ENCODE measurements around the gene SDR9C7.
"Not testable (repeated sequence)": the region's sequence is repeated elsewhere in the genome, so short reads cannot be mapped to it uniquely, and the experiment has no call there.

The SDR9C7 gene

DNA sequence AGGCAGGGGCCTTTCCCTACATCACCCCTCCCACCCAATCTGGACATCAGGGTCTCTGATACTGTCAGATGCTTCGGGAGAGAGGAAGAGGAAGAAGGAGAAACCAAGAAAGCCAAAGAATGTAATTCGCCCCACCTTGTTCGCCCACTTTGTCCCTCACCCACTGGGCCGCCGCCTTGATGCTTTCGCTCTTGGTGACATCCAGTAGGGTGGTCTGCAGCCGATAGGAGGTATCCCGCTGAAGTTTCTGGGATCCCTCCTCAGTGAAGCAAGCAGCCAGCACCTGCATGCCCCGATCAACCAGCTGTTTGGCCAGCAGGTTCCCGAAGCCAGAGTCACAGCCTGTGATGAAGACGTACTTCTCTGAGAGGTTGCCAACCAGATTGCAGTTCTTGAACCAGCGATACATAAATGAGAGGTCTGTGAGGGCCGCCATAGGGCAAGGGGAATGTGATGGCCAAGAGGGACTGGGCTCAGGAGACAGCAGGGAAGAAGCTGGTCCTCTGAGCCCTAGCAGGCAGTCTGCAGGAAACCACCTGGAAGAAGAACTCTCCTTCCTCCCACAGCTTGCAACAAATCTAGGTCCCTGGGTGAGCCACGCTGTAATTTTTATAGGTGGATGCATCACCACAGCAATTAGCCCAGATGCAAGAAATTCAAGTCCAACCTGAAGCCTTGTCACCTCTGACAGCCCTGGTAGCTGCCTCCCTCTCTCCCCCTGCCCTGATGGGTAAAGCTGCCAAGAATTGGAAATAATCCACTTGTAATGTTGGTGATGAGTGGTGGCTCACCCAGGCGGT is at the start of gene SDR9C7:
SDR9C7 (minus strand) TSS at position 583 of the 800 bp plus-strand sequence; CDS start at position 436, 147 bp downstream.
- DNase-seq (ENCODE audit: low read depth in 2 of 2, low spot score in 1 of 2): no peak

DNA sequence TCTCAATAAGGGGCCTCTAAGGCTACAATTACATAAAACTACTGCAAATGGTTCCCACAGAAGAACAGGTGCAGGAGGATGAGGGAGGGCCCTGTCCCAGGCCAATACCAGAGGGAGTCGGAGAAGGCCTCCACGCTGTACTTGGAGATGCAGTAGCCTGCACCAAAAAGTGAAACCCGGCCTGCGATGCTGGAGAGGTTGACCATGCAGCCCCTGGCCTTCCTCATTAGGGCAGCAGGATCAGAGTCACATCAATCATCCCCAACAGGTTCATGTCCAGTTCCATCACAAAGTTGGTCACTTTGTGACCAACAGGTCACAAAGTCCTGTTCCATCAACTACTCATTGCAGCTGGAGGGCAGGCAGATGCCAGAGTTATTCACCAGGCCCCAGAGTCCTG is 49.2 kb upstream of the SDR9C7 start:
- no peak for DNase-seq (ENCODE audit: low read depth in 2 of 2, low spot score in 1 of 2)

DNA sequence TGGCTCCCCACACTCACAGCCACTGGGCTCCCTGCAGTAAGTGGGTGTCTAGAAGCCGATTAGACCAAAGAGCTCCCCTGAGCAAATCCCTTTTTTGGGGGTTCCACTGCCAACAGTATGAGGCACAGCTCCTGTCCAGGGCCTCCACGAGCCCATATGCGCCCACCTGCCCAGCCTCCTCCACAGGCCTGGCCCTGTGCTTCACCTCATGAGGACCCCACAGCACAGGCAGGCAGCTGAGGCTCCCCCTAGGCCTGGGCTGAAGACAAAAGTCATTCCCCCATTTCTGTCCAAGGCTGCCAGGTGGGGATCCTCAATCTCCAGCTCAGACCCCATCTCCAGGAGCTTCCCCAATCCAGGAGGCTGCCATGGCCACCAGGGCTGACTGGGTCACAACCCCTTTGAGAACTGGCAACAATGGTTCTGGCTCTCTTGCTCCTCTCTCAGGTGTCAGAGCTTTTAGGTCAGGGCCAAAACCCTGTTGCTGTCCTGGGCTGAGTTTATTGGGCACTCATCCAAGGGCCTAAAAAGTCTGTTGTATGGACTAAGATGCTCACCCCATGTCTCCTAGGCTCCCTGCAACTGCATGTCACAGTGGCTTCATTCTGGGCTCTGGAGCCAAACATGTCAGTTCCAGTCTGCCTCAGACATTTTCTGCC is 48.5 kb upstream of the SDR9C7 start:
- not testable (repeated sequence) for DNase-seq (ENCODE audit: low read depth in 2 of 2, low spot score in 1 of 2)

DNA sequence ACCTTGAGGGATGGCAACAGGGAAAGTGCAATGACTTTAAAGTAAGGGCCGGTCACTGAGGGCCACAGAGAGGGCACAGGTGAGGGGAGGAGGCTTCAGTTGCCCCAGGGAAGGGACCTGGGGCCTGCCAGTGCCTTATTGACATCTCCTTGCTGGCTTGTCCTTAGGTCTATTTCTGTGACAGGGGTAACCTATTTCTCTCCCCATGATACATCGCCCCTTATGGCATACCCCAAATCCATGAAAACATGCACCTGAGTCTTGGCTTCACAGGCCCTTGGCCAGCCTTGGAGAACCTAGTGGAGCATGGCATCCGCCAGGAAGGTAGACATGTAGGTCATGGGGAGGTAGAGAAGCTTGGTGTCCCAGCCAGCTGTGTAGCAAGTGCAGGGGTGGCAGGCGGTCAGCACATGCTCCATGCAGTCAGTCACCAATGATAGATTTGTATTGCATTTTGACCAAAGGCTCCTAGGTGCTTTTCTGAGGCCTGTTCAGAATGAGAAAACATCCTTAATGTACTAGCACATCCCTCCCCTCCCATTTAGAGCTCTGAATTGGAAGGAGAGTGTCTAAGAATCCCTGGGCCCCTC is 46.8 kb upstream of the SDR9C7 start:
- DNase-seq (ENCODE audit: low read depth in 2 of 2, low spot score in 1 of 2): no peak

DNA sequence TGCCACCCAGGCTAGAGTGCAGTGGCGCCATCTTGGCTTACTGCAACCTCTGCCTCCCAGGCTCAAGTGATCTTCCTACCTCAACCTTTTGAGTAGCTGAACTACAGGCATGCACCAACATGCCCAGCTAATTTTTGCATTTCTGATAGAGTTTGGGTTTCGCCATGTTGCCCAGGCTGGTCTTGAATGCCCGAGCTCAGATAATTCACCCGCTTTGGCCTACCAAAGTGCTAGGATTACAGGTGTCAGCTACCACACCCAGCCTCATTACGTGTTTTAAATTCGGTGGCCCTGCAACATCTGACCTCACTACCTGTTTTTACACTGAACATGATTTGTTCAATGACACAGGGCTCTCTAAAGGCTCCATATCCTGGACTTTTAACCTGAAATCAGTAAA is 46.1 kb upstream of the SDR9C7 start:
- no peak for DNase-seq (ENCODE audit: low read depth in 2 of 2, low spot score in 1 of 2)

DNA sequence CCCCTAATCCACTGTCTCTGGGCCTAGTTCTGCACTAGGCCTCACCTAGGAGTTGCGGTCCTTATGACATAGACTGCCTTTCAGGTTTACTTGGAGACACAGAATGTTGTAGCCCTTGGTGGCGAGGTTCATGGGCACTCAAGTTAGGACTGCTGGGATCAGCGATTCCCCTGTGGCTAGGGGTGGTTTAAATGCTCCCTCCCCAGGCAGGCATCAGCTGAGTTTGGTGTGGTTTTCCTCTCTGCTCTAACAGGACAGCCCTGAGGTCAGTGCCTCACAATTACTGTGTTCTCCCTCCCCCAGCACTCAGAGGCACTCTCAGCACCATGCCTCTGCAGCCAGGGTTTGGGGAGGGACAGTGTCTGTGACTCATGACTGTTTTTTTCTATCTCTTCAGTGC is 45.4 kb upstream of the SDR9C7 start:
- no peak for DNase-seq (ENCODE audit: low read depth in 2 of 2, low spot score in 1 of 2)

DNA sequence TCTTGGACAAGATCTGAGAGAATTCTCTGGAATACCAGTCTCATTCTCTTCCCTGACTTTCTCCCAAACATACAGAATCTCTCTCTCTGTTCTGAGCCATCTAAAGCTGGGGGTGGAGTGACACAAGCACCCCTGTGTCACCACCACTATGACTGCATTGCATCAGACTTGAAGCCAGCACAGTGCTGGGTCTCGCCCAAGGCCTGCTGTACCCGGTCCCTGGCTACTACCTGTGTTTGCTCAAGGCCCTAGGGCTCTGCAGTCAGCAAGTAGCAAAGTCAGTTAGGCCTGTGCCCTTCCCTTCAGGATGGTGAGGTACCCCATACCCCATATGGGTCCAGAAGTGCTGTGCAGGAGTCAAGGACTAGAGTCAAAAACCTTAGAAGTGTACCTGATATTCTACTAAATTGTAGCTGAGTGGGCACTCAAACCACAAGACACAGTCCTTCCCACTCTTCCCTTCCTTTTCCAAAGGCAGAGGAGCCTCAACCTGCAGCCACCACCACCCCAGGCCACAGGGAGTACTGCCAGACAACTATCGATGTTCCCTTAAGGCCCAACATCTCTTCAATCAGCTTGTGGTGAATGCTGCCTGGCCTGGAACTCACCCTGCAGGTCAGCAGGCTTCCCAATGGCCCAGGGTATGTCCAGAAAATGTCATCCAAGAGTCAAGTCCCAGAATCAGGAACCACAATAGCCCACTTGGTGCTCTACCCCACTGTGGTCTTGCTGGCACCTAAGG is 44.4 kb upstream of the SDR9C7 start:
- DNase-seq (ENCODE audit: low read depth in 2 of 2, low spot score in 1 of 2): no peak

DNA sequence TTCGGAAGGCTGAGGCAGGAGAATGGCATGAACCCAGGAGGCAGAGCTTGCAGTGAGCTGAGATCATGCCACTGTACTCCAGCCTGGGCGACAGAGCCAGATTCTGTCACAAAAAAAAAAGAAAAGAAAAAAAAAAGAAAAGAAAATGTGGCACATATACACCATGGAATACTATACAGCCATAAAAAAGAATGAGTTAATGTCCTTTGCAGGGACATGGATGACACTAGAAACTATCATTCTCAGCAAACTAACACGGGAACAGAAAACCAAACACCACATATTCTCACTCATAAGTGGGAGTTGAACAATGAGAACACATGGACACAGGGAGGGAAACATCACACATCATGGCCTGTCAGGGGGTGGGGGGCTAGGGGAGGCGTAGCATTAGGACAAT is 43.2 kb upstream of the SDR9C7 start:
- not testable (repeated sequence) for DNase-seq (ENCODE audit: low read depth in 2 of 2, low spot score in 1 of 2)

DNA sequence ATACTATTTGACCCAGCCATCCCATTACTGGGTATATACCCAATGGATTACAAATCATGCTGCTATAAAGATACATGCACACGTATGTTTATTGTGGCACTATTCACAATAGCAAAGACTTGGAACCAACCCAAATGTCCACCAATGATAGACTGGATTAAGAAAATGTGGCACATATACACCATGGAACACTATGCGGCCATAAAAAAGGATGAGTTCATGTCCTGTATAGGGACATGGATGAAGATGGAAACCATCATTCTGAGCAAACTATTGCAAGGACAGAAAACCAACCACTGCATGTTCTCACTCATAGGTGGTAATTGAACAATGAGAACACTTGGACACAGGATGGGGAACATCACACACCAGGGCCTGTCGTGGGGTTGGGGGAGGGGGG is 40.0 kb upstream of the SDR9C7 start:
- not testable (repeated sequence) for DNase-seq (ENCODE audit: low read depth in 2 of 2, low spot score in 1 of 2)

DNA sequence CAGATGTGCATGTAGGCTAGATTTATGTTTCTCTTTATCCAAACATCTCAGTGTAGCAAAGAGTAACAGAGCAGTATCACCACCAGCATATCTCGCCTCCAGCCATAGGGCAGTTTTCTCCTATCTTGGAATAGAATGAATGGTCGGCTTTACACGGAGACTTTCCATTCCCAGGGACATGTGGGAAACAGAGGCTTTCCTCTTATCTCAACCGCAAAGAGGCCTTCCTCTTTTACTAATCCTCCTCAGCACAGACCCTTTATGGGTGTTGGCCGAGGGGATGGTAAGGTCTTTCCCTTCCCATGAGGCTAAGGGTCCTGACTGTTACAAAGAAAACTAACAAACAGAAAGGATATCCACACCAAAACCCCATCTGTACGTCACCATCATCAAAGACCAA is 34.7 kb upstream of the SDR9C7 start:
- not testable (repeated sequence) for DNase-seq (ENCODE audit: low read depth in 2 of 2, low spot score in 1 of 2)

DNA sequence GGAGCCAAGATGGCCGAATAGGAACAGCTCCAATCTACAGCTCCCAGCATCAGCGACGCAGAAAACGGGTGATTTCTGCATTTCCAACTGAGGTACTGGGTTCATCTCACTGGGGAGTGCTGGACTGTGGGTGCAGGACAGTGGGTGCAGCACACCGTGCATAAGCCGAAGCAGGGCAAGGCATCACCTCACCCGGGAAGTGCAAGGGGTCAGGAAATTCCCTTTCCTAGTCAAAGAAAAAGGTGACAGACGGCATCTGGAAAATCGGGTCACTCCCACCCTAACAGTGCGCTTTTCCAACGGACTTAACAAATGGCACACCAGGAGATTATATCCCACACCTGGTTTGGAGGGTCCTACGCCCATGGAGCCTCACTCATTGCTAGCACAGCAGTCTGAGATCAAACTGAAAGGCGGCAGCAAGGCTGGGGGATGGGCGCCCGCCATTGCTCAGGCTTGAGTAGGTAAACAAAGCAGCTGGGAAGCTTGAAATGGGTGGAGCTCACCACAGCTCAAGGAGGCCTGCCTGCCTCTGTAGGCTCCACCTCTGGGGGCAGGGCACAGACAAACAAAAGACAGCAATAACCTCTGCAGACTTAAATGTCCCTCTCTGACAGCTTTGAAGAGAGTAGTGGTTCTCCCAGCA is 31.9 kb upstream of the SDR9C7 start:
- not testable (repeated sequence) for DNase-seq (ENCODE audit: low read depth in 2 of 2, low spot score in 1 of 2)

DNA sequence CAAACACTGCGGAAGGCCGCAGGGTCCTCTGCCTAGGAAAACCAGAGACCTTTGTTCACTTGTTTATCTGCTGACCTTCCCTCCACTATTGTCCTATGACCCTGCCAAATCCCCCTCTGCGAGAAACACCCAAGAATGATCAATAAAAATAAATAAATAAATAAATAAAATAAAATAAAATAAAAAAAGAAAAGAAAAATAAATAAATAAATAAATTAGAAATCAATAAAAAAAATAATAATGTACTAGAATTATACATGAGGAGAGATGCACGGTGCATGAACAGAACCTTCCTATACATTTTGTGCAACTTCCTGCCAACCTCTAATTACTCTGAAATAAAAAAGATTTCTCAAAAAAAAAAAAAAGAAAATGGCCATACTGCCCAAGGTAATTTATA is 30.9 kb upstream of the SDR9C7 start:
- DNase-seq (ENCODE audit: low read depth in 2 of 2, low spot score in 1 of 2): not testable (repeated sequence)

DNA sequence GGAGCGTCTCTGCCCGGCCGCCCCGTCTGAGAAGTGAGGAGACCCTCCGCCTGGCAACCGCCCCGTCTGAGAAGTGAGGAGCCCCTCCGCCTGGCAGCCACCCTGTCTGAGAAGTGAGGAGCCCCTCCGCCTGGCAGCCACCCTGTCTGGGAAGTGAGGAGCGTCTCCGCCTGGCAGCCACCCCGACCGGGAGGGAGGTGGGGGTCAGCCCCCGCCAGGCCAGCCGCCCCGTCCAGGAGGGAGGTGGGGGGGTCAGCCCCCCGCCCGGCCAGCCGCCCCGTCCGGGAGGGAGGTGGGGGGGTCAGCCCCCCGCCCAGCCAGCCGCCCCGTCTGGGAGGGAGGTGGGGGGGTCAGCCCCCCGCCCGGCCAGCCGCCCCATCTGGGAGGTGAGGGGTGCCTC is 29.3 kb upstream of the SDR9C7 start:
- DNase-seq (ENCODE audit: low read depth in 2 of 2, low spot score in 1 of 2): not testable (repeated sequence)

DNA sequence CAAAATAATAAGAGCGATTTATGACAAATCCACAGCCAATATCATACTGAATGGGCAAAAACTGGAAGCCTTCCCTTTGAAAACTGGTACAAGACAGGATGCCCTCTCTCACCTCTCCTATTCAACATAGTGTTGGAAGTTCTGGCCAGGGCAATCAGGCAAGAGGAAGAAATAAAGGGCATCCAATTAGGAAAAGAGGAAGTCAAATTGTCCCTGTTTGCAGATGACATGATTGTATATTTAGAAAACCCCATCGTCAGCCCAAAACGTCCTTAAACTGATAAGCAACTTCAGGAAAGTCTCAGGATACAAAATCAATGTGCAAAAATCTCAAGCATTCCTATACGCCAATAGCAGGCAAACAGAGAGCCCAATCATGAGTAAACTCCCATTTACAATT is 28.0 kb upstream of the SDR9C7 start:
- DNase-seq (ENCODE audit: low read depth in 2 of 2, low spot score in 1 of 2): not testable (repeated sequence)

DNA sequence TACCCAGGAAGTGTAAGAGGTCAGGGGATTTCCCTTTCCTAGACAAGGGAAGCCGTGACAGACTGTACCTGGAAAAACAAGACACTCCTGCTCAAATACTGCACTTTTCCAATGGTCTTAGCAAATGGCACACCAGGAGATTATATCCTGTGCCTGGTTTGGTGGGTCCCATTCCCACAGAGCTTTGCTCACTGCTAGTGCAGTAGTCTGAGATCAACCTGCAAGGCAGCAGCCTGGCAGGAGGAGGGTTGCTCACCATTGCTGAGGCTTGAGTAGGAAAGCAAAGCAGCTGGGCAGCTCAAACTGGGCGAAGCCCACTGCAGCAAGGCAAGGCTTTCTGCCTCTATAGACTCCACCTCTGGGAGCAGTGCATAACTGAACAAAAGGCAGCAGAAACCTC is 24.2 kb upstream of the SDR9C7 start:
- DNase-seq (ENCODE audit: low read depth in 2 of 2, low spot score in 1 of 2): no peak

DNA sequence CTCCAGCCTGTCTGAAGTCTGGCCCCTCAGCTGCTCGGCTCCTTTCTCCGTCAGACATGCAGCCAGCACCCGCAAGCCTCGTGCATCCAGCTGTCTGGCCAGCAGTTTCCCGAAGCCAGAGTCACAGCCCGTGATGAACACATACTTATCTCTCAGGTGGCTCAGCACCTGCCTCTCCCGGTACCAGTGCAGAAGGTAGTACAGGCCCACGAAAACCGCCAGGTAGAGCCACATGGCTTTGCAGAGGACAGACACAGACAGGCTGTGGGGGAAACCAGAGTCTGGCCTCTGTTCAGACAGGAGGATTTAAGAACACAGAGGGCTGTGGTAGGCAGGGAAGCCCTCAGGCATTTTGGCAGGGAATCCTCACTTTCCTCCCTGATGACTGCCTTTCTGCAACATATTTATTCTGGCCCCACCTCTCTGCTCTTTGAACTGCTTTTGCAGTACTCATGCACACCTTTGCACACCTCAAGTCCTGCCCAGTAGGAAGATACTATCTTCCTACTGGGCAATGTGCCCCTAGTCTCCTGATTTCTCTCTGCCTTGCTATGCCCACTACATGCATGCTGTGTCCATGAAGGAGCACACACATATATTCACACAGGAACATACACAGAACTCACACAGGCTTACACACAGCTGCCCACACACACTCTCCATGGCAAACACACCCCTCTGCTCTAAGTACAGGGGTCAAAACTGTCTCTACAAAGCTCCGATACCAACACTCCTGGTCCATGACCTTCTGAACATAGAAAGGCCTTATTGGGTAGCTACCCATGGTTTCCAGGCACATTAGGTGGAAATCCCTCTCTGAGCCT is 23.2 kb upstream of the SDR9C7 start, which contains the start of gene RDH16:
RDH16 (minus strand) TSS at position 380 of the 824 bp plus-strand sequence; CDS start at position 234, 146 bp downstream.
- no peak for DNase-seq (ENCODE audit: low read depth in 2 of 2, low spot score in 1 of 2)

DNA sequence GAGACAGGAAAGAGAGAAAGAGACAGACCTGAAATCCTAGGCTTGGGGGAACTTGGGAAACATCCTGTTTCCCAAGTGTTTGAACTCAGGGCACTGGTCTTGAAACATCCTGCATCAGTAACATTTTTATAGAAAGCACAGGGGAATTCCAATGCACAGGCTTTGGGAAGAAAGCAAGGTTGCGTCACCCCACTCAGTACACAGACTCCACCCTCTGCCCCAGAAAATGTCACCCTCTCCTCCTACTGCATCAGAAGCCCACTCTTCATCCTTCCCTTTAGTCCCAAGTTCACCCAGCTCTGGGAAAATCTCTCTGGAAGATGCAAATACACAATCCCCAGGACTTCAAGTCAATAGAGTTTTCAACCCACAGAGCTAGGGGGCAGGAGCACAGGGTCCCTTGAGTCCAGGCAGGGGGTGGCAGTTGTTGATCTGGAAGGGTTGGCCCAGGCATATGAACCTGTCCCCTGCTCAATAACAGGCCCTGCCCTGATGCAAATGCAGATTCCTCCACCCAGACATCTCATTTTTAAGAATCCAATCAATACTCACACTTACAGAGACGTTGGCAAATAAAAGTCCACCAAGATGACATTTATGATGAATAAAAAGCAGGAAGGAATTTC is 21.5 kb upstream of the SDR9C7 start:
- DNase-seq (ENCODE audit: low read depth in 2 of 2, low spot score in 1 of 2): no peak

DNA sequence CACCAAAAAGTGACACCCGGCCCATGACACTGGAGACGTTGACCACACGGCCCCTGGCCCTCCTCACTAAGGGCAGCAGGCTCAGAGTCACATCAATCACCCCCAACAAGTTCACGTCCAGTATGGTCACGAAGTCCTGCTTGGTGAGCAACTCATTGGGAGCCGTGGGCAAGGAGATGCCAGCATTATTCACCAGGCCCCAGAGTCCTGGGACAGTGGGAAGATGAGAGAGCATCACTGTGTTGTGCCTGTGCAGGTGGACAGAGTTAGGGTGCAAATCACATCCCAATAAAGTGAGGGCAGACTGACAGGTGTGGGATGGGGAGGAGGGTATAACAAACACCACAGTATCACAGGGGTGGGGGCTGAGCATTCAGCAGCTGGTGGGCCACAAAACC is 20.7 kb upstream of the SDR9C7 start:
- DNase-seq (ENCODE audit: low read depth in 2 of 2, low spot score in 1 of 2): no peak
